NCI-H748 treated with DMSO at 0.1 percent for 48 hours (cell line): ENCODE data around the gene ACSM2B.
"Not testable (repeated sequence)": the region's sequence is repeated elsewhere in the genome, so short reads cannot be mapped to it uniquely, and the experiment has no call there.

Experiments used
- DNase-seq: peaks from one replicate; lab custom pipeline; 2025; lab: John Stamatoyannopoulos, UW

Gene ACSM2B

GRCh38 chr16:20595694-20596093, 19.5 kb upstream of the ACSM2B start:
- not testable (repeated sequence) for DNase-seq

- DNase-seq: not testable (repeated sequence)
Observed at GRCh38 chr16:20595068-20595467, 18.9 kb upstream of the ACSM2B start.

DNA sequence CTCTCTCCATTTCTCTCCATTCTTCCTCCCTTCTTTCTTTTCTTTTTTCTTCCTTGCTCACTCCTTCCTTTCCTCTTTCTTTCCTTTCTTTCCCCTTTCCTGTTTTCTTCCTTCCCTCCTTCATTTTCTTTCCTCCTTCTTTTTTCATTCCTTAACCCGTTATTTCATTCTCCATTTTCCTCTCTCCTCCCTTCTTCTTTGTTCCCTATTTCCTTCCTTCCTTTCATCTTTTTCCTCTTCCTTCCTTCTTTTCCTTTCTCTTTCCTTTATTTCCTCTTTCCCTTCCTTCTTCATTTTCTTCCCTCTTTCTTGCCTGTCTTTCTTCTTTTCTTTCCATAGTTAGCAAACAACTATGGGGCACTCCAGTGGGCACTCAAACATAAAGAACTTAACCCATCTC, 16.6 kb upstream of the ACSM2B start:
- DNase-seq: not testable (repeated sequence)

DNA sequence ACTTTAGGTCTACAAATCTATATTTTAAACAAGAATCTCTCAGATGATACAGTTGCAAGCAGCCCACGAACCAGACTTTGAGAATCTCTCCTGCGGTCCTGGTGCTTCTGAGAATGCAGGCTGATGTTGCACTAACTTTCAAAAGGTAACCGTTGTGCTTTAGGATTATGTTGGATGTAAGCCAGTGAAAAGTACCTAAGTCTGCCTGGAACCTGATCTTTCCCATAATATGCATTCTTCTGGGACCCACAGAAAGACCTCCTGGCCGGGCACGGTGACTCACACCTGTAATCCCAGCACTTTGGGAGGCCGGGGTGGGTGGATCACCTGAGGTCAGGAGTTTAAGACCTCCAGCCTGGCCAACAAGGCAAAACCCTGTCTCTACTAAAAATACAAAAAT, 13.3 kb upstream of the ACSM2B start:
- DNase-seq: not testable (repeated sequence)

GRCh38 chr16:20587645-20588074, 11.5 kb upstream of the ACSM2B start:
- not testable (repeated sequence) for DNase-seq

- not testable (repeated sequence) for DNase-seq
Observed at GRCh38 chr16:20586716-20587115, 10.5 kb upstream of the ACSM2B start.

DNA sequence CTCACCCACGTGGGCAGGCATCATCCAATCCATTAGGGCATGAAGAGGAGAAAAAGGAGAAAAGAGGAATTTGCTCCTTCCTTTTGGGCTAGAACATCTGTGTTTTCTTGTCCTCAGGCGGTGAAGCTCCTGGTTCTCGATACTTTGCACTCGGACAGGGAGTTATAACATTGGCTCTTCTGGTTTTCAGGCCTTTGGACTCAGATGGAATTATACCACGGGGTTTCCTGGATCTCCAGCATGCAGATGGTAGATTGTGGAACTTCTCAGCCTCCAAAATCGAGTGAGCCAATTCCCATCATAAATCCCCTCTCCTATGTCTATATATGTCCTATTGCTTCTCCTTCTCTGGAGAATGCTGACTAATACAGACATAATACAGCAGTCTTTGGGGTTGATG, 9.9 kb upstream of the ACSM2B start:
- not testable (repeated sequence) for DNase-seq

DNA sequence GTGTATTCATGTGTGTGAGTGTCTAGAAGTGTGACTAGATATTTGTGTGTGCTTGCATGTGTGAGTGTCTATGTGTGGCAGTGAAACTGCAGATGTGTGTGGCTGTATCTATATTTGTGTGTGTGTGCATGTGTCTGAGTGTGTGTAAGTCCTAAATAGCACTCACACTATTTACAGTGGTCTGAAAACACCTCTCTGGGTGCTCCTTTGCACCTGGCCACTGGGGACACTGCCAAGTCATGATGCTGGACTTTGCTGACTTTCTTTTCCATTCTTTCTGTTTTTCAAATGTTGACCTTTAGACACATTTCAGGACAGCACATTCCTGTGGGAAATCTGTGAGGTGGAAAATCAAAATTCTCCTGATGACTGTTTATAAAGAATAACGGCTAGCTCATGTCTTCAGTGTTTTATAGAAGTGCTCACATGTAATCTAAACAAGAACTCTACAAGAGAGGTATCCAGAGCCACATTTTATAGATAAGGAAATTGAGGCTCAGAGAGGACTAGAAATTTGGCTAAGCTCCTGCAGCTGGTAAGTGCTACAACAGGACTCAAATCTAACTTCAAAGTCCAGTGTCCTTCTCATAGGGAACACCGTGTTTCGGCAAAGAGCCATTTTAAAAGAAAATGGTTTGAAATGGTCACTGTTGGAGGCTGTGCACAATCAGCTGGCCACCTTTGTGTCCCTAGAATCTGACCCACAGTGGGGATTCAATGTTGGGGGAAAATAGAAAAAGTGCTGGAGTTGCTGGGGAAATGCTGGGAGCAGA, 4.5 kb upstream of the ACSM2B start:
- not testable (repeated sequence) for DNase-seq

DNA sequence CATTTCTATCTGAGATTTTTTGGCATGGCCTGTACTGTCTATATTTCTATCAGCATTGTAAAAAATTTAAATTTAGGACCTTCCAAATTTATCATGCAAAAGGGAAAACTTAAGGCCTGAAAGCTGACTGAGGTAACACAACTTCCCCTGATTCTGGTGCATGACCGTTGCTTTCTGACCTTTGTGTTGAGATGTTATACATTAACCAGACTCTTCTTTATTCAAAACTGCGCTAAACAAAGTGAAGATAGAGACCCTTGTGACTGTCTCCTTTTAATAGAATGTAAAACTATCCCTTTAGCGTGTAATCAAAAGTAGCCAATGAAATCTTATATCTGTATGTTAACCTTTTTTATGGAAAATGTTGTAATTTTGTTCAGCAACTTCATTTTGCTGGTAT, 1.9 kb upstream of the ACSM2B start:
- DNase-seq: not testable (repeated sequence)

- DNase-seq: not testable (repeated sequence)
Observed at GRCh38 chr16:20569117-20569651, 7.0 kb downstream of the ACSM2B start.

DNA sequence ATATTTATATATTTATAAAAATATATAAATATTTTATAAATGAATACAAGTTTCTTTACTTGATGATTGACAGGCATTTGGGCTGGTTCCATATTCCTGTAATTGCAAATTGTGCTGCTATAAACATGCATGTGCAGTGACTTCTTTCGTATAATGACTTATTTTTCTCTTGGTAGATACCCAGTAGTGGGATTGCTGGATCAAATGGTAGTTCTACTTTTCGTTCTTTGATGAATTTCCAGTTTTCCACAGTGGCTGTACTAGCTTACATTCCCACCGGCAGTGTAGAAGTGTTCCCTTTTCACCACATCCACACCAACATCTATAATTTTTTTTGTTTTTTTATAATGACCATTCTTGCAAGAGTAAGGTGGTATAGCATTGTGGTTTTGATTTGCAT, 7.8 kb downstream of the ACSM2B start:
- DNase-seq: no peak

GRCh38 chr16:20566864-20567263, 9.3 kb downstream of the ACSM2B start:
- DNase-seq: no peak

DNA sequence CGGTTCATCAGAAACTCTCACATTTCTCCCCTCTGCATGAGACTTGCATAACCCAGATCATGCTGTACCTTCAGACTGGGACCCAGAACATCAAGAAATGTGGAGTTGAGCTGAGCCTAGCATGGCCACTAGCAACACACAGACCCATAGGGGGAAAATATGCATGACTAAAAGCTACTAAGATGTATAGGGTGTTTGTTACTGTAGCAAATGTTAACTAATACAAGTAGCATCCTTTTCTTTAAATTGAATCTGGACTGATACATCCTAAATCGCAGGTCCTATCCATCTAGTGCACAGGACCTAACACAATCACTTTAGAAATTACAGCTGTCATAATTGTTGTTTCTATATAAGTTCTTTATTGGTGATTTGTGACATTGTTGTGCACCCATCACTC, 10.8 kb downstream of the ACSM2B start:
- DNase-seq: not testable (repeated sequence)

- DNase-seq: not testable (repeated sequence)
Observed at GRCh38 chr16:20564218-20564617, 11.9 kb downstream of the ACSM2B start.

- DNase-seq: not testable (repeated sequence)
Observed at GRCh38 chr16:20555628-20556027, 20.5 kb downstream of the ACSM2B start.

- DNase-seq: not testable (repeated sequence)
Observed at GRCh38 chr16:20554689-20555088, 21.5 kb downstream of the ACSM2B start.

DNA sequence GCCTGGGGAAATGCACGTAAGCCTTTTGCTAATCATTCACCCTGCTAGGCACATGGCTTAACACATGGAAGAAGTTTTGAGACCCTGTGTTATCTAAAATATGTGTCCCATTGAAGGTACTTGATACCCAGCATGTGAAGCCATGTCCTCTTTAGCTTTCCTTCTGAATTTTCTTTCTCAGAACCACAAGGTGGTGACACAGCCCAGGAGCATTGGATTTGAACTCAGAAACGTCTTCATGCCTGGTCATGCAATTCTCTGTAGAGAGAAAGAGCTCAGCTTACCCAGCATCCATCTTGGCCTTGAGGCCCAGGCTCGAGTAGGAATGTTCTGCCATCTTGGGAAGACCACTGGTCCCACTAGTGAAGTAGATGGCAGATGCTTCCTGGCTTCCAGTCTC, 22.7 kb downstream of the ACSM2B start:
- DNase-seq: not testable (repeated sequence)

DNA sequence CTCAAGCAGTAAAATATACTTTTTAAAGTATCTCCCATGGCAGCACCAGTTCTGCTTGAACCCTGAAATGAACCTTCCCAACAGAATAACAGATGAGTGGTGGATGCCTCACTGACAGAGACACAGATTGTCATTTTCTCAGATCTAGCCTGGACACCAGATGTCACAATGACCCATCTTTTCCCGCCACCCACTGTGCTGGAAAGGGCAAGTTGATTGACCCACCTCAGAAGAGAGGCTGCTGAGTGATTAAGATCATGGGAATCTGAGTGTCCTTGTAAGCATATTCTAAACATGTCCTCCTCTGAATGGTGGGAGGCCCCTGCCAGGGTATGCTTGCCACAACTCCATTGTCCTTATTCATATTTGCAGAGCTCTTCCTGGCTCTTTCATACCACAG, 29.2 kb downstream of the ACSM2B start:
- DNase-seq: not testable (repeated sequence)

DNA sequence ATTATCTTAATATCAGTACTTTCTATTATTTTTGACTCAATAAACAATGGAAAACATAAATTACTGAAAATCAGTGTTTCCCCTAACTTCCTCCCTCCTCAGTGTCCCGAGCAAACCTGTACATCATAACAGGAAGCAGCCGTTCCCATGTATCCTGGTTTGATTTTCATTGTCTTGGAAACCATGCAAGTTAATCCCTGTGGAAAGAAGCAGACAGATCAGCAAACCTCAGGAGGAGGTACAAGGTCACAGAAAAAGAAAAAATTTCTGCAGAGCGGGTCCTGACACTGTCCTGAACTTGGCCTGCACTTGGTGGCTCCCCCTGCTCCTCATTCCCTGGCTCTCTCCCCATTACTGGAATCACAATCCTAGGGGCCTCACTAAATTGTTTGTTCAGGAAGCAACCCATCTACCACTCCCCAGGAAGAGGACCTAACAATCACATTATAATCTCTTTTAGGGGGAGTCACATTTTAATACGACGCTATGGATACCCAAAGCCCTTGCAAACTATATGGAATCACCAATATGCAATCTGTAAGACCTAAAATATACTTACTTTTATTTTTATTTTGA, 29.8 kb downstream of the ACSM2B start:
- DNase-seq: not testable (repeated sequence)

- DNase-seq: not testable (repeated sequence)
Observed at GRCh38 chr16:20540603-20541316, 35.4 kb downstream of the ACSM2B start.

- no peak for DNase-seq
Observed at GRCh38 chr16:20538687-20539086, 37.5 kb downstream of the ACSM2B start.

GRCh38 chr16:20538181-20538580, 38.0 kb downstream of the ACSM2B start:
- no peak for DNase-seq

DNA sequence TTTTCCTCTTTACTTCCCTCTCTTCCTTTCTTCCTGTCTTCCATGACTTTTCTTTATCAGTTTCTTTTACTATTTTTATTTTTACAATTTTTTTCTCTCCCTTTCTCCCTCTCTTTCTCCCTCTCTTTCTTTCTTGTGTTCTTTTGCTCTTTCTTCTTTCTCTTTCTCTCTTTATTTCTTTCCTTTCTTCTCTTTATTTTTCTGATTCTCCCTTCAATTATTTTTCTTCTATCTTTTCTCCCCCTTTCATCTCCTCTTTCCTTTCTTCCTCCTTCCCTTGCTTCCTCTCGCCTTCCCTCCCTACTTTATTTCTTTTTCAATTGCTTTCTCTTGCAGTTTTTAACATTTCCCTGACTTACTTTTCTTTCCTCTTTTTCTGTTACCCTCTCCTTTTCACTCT, 39.5 kb downstream of the ACSM2B start:
- DNase-seq: not testable (repeated sequence)
